ENCODE data around the gene JAG2.

The JAG2 gene

GRCh38 chr14:105168496-105168978 lies at the start of gene JAG2:
Gene JAG2, minus strand, starts transcription at chr14:105168776. Its CDS starts 356 bp downstream, at chr14:105168420.
- no peak for DNase-seq (ENCODE audit: low read depth in 2 of 2)

DNA sequence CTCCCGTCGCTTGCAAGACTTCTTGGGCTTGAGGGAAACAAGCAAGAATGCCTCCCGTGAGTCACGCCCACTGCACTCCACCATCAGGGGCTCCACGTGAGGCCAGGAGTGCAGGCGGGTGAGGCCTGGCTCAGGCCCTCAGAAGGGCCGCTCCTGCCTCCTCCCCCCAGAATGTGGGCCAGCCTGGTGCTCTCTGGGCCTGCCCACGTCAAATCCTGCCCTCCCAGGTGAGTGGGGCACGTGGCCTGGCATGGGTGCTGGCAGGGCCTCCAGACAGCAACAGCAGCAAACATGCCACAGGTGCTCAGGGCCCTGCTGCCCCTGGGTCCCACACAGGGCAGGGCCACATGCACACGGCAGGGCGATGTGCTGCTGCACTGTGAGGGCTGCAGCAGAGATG lies 49.2 kb upstream of the JAG2 start:
- DNase-seq (ENCODE audit: low read depth in 2 of 2), result no peak

DNA sequence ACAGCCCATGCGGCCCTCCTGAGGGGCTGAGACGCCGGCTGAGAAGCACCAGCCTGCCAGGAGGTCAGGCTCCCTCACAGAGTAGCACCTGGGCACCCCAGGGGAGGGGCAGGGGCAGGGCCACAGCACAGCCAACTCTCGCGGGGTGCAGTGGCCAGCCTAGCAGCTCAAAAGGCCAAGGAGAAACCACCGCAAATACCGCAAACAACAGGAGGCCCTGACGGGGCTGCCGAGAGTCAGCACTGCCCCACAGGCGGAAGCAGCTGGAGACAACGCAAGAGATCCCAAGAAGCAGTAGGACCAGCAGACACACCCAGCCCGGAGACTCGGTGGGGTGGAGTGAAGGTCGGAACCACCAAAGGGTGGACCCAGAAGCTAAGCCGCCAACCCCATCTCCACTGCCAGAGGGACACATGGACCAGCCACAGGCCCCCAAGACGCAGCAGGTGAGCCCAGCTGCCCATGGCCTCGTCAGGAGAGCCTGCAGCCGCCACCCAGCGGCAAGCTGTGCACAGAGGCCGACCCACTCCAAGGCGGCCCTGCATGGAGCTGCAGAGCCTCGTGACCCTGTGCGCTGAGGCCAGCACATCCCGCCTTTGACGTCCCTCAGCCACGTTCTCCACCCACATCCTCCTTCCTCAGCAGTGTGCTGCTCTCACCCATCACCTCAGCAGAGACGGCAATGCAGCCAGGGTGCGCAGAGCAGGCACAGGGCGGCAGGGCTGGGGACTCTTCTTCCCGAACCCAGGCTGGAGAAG lies 48.1 kb upstream of the JAG2 start:
- no peak for DNase-seq (ENCODE audit: low read depth in 2 of 2)

- DNase-seq (ENCODE audit: low read depth in 2 of 2), result no peak
These were observed 47.0 kb upstream of the JAG2 start for GRCh38 chr14:105215602-105216001.

DNA sequence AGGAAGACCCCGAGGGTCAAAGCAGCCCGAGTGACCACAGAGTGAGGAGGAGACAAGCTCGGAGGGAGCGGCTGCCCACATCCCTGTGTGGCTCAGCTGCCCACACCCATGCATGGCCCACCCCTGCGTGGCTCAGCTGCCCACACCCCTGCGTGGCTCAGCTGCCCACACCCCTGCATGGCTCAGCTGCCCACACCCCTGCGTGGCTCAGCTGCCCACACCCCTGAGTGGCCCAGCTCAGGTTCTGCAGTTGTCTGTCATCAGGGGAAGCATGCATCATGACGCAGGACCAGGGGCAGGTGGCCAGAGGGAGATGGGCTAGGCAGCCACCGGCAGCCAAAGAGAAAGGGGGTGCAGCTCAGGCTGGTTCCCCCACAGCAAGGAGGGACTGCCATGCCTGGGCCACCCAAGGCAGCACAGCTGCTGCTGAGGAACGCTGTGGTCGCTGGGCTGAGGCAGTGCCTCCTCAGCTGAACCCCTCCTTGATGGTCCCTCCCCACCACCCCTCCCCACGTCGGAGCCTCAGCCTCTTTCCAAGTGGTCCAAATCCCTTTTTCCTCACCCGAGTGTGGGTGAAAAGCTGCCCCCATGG lies 45.8 kb upstream of the JAG2 start:
- no peak for DNase-seq (ENCODE audit: low read depth in 2 of 2)

DNA sequence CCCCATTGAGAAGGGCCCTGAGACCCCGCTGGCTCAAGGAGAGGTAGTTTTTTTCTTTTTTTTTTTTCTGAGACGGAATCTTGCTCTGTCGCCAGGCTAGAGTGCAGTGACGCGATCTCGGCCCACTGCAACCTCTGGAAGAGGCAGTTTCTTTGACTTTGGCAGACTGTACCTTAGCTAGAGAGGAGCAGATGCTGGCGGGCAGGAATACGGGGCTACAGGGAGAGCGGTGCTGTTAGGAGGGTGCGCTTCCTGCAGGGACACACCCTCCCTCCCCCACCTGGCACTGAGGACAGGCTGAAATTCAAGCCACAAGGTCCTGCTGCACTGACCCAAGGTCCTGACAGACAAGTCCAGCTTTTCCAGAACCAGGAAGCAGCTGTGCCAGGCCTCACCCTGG lies 44.8 kb upstream of the JAG2 start:
- no peak for DNase-seq (ENCODE audit: low read depth in 2 of 2)

DNA sequence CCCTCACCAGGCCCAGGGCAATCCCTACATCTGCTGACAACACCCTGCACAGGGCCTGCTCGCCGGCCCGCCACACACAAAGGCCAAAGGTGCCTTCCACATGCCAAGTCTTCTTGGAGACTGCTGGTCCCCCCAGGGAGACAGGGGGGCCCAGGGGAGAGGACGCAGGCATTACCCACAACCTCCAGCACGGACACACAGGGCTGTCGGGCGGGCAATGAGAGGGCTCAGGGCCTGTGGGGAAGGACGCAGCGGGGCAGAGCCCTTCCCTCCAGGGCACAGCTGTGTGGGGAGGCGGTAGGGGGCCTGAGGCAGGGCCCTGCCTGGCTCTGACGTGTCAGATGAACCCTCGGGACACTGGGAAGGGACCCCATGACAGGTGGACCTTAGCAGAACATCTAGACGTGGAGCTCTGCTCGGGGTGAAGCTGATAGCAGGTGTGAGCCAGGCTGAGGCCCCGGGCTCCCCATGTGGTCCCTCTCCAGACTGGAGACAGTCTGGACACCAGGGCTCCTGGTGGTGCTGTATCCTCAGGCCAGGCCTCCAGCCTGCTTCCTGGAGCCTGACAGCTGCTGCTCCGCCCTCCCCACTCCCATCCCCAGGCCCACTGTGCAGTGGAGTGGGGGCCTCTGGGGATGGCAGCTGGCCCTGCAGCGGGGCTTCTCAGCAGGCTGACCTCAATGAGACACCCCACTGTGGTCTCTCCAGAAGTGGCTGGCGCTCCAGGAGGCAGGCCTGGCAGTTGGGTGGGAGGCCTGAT lies 44.1 kb upstream of the JAG2 start:
- DNase-seq (ENCODE audit: low read depth in 2 of 2), result no peak

DNA sequence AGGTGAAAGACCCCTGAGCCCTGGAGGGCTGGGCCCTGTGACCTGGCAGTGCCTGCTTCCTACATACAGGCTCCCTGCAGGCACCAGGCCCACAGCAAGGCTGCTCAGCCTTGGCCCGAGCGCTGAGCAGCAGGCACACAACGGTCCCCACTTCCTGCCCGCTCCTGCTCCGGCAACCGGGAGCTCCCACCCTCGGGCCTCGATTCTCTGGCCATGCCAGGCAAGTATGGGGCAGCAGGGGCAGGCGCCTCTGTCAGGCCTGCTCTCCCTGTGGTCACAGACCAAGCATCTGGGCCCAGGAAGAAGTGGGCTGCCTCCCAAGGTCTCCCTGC lies 43.1 kb upstream of the JAG2 start:
- no peak for DNase-seq (ENCODE audit: low read depth in 2 of 2)

DNA sequence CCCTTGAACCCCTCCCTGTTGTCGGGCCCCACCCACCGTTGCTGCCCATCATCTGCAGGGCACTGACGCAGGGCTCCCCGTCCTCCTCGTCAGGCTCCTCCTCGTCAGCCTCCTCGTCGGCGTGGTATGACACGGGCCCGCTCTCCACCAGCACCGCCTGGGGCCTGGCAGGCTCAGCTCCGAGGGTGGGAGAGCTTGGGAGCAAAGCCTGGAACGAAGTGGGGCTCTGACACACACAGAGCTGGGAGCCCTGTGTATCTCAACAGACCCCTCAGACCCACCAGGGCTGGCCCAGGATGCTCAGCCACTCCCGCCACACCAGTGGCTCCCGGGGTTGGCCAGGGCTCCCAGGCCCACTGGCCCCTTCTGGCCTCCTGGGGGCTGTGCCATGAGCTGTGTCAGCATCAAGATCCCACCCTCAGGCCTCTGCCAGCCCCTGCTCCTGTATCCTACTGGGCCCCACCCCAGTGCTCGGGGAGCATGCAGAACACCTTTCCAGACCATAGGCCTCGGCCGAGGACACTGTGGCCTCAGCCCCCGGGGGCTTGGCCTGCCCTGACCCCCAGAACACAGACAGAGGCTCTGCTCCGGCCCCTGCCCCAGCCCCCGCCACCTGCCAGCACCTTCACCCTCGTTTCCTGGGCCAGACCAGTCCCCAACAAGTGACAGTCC lies 42.6 kb upstream of the JAG2 start:
- no peak for DNase-seq (ENCODE audit: low read depth in 2 of 2)

DNA sequence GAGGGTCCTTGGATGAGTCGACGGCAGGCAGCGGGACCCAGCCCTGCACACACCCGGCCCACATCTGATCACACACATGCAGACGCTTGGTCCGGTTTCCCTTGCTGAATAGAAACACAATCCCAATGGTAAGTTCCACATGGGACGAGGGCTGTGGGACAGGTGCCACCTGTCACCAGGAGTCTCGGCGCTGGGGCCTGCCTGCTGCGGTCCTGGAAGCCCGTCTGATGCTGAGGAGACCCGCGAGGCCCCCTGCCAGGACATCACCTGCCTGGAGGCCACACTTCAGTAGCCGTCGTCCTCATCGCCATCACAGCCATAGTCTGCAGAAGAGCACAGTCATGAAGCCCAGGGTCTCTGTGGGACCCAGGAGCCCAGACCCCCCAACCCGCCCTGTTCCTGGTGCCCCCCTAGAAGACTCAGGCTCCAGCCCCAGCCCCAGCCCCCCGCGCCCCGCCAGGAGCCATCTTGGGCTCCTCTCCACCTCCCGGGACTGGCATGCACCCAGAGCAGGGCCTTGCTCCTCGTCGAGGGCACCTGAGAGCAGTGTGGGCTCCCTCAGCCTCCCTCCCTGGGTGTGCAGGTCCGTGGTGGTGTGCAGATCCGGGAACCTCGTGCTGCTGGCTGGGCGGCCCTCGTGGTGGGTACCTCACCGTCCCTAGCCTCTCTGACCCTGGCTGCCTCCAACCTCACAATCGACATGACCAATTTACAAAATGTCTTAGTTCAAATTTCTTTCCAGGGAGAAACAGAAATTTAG lies 41.9 kb upstream of the JAG2 start:
- DNase-seq (ENCODE audit: low read depth in 2 of 2), result no peak

GRCh38 chr14:105209646-105210045 lies 41.1 kb upstream of the JAG2 start:
- DNase-seq (ENCODE audit: low read depth in 2 of 2), result no peak

- no peak for DNase-seq (ENCODE audit: low read depth in 2 of 2)
These were observed 40.5 kb upstream of the JAG2 start for GRCh38 chr14:105209091-105209490.

DNA sequence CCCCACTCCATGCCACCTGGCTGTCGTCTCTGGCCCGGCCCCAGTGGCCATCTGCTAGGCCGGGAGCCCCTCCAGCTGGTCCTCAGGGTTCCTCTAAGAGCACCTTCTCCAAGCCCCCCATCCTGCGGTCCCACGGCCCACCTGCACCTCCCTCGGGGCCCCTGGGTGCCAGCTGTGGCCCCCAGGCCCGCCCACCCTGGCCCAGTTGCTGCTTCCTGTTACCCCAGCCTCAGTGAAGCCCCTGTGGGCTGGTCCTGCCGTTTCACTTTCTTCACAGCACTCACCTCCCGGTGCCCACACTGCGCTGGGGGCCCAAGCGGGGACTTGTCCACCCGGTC lies 40.1 kb upstream of the JAG2 start:
- DNase-seq (ENCODE audit: low read depth in 2 of 2), result no peak

- DNase-seq (ENCODE audit: low read depth in 2 of 2), result no peak
These were observed 39.6 kb upstream of the JAG2 start for GRCh38 chr14:105207996-105208737.

- no peak for DNase-seq (ENCODE audit: low read depth in 2 of 2)
These were observed 38.9 kb upstream of the JAG2 start for GRCh38 chr14:105207460-105207901.

- no peak for DNase-seq (ENCODE audit: low read depth in 2 of 2)
These were observed 38.3 kb upstream of the JAG2 start for GRCh38 chr14:105206873-105207272.

DNA sequence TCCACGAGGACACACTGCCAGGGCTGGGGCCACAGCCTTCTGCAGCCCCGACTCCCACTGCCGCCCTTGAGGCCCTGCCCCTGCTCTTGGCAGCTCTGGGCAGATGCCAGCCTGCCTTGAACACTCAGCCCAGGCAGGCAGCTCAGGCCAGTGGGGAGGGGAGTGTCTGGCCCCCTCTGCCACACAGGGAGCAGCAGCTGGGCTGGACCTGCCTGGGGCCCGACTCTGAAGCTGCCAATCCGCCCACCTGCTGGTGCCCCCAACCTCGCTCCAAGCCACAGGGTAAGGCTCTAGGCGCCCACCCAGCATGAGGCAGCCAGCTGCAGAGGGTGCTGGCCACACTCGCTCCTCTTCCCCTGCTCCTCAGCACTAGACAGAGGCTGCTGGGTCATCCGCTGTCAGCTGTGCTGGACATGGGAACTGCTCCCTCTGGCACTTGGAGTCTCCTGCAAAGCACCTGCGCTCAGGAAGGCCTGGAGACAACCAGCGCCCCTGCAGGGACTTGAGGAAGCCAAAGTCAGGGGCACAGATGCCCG lies 37.2 kb upstream of the JAG2 start:
- DNase-seq (ENCODE audit: low read depth in 2 of 2), result no peak

DNA sequence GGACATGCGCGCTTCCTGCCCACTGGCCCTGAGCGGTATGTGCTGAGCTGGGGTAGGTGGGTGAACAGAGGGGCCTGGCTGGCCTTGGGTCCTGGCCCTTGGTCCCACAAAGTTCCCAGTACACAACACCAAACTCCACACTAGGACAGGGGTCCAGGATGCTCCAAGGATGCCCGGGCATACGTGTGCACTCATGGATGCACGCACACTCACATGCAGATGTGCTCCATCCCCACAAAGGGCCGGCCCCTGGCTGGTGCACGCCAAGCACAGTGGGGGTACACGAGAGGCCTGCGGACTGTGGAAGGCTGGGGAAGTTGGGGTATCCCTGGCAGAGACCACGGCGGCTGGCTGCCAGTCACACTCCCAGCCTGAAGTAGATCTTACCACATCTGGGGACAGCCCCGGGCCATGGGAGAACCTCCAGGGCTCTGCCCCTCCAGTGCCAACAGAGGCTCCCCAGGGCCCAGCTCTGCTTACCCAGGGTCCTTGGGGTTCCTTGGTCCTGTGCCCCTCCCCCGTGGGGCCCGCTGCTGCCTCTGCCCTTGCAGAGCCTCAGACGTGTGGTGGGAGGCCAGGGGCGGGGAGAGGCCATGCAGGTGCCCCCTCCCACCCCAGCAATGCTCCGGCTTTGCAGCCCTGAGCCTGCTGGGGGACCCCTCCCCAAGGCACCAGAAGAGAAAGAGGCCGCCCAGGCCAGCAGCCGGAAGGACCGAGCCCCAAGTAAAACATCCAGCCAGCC lies 36.5 kb upstream of the JAG2 start:
- no peak for DNase-seq (ENCODE audit: low read depth in 2 of 2)

- no peak for DNase-seq (ENCODE audit: low read depth in 2 of 2)
These were observed 35.8 kb upstream of the JAG2 start for GRCh38 chr14:105204206-105204930.

Measured in fibroblast of skin of left quadriceps (primary cell).